Trophoblast cell (in vitro differentiated cells and primary cell): Measurements from ENCODE around the gene PDZD7.

Experiments used
- DNase-seq, 2 donors: peaks; one replicate each; pipeline ENCODE4 v3.0.0-alpha.2; 2016
- H2AFZ ChIP-seq: 2 replicates; pipeline ENCODE4 v1.6.1; 2013; ENCODE audit warnings: low read length, moderate library complexity, mild to moderate bottlenecking; ENCODE audit not compliant: insufficient read depth, poor library complexity
- H2AK5ac ChIP-seq: 2 replicates; pipeline ENCODE4 v1.6.1; 2013; ENCODE audit warnings: mild to moderate bottlenecking, low read length
- H2BK120ac ChIP-seq: 2 replicates; pipeline ENCODE4 v1.6.1; 2013; ENCODE audit warnings: low read length, mild to moderate bottlenecking, moderate library complexity; ENCODE audit not compliant: insufficient read depth, poor library complexity
- H2BK12ac ChIP-seq: 2 replicates; pipeline ENCODE4 v1.6.1; 2013; ENCODE audit warnings: mild to moderate bottlenecking, low read length, moderate library complexity
- H2BK5ac ChIP-seq: 2 replicates; pipeline ENCODE4 v1.6.1; 2013; ENCODE audit warnings: low read length, low read depth, moderate library complexity, mild to moderate bottlenecking; ENCODE audit not compliant: poor library complexity
- H3K14ac ChIP-seq: 2 replicates; pipeline ENCODE4 v1.6.1; 2013; ENCODE audit warnings: mild to moderate bottlenecking, low read length
- H3K18ac ChIP-seq: 2 replicates; pipeline ENCODE4 v1.6.1; 2013; ENCODE audit warnings: mild to moderate bottlenecking, low read length
- H3K23ac ChIP-seq: 2 replicates; pipeline ENCODE4 v1.6.1; 2013; ENCODE audit warnings: low read length
- H3K27ac ChIP-seq: 2 replicates; pipeline ENCODE4 v1.5.1; 2013; ENCODE audit warnings: low read depth, mild to moderate bottlenecking, inconsistent platforms, low read length, moderate library complexity
- H3K27me3 ChIP-seq: 2 replicates; pipeline ENCODE4 v1.6.1; 2013; ENCODE audit warnings: inconsistent platforms, mild to moderate bottlenecking, low read length, moderate library complexity; ENCODE audit not compliant: insufficient read depth
- H3K36me3 ChIP-seq, 2 experiments: 1 replicate in 1 of 2; 2 replicates in 1 of 2; pipeline ENCODE4 v1.6.1; 2013; ENCODE audit warnings: low read length in 2 of 2, mild to moderate bottlenecking in 2 of 2, moderate library complexity in 1 of 2; ENCODE audit not compliant: insufficient read depth in 2 of 2, control insufficient read depth in 1 of 2
- H3K4ac ChIP-seq: 2 replicates; pipeline ENCODE4 v1.6.1; 2013; ENCODE audit warnings: low read depth, mild to moderate bottlenecking, low read length, moderate library complexity
- H3K4me1 ChIP-seq, 2 experiments: 1 replicate in 1 of 2; 2 replicates in 1 of 2; pipeline ENCODE4 v1.6.1; 2013; ENCODE audit warnings: low read length in 2 of 2, mild to moderate bottlenecking in 2 of 2, moderate library complexity in 1 of 2; ENCODE audit not compliant: insufficient read depth in 2 of 2, control insufficient read depth in 1 of 2
- H3K4me2 ChIP-seq: 2 replicates; pipeline ENCODE4 v1.6.1; 2013; ENCODE audit warnings: inconsistent platforms, mild to moderate bottlenecking, low read length, moderate library complexity
- H3K4me3 ChIP-seq: 2 replicates; pipeline ENCODE4 v1.5.1; 2013; ENCODE audit warnings: mild to moderate bottlenecking, low read depth, low read length, inconsistent platforms
- H3K79me1 ChIP-seq: one replicate; pipeline ENCODE4 v1.6.1; 2013; ENCODE audit warnings: low read length
- H3K79me2 ChIP-seq: 2 replicates; pipeline ENCODE4 v1.6.1; 2013; ENCODE audit warnings: low read length, mild to moderate bottlenecking; ENCODE audit not compliant: control insufficient read depth, insufficient read depth, poor library complexity
- H3K9ac ChIP-seq: 2 replicates; pipeline ENCODE4 v1.6.1; 2013; ENCODE audit warnings: mild to moderate bottlenecking, low read length
- H3K9me3 ChIP-seq: 2 replicates; pipeline ENCODE4 v1.6.1; 2013; ENCODE audit warnings: low read depth, mild to moderate bottlenecking, control low read depth, inconsistent platforms, low read length; ENCODE audit not compliant: insufficient read depth
- H4K12ac ChIP-seq: 2 replicates; pipeline ENCODE4 v1.6.1; 2013; ENCODE audit warnings: low read depth, mild to moderate bottlenecking, low read length, moderate library complexity
- H4K8ac ChIP-seq: 2 replicates; pipeline ENCODE4 v1.6.1; 2013; ENCODE audit warnings: low read depth, mild to moderate bottlenecking, low read length, moderate library complexity
- H4K91ac ChIP-seq: one replicate; pipeline ENCODE4 v1.6.1; 2013; ENCODE audit warnings: low read depth, mild to moderate bottlenecking, low read length, moderate library complexity
- WGBS: extraction: QIAGEN DNeasy Blood & Tissue Kit; methylation state at CpG from one replicate; pipeline ENCODE4 v1.1.7; 2013; ENCODE audit warnings: missing lambda C conversion rate; ENCODE audit not compliant: insufficient read length, insufficient coverage; ENCODE audit errors: extremely low coverage; 5-methylcytosine and 5-hydroxymethylcytosine counted together

The PDZD7 gene

DNA sequence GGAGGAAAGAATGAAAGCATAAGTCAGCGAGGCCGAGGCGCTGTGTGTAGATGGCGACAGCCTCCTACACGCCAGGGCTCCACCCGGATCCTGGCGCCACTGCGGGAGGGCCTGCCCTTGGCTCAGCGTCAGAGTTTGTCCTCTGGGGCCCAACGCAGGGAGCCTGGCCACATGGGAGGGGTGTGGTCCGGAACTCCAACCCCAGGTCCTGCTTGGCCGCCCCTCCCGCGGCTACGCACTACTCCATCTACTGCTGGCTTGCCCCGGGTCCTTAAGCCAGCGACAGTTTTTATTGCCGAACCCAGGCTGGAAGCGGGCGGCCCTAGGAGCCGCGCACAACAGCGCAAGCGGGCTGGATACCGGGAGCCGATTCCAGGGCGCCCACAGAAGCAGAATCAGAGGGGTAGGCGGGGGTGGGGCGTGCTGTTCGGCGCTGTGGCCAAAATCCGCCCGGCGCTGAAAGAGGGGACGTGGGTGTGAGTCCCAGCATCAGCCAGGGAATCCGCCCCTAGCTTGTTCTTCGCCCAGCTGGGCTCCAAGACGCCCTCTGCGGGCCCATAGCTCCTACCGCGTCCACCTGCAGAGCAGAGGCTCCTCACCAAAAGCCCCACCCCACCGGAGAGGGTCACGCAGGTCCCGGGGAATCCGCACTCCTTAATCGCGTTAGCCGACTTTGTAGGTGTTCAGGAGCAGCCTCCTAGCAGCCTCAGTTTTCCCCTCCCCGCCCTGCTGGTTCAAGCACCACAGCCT, 35.4 kb upstream of the PDZD7 start:
- H3K4me1 ChIP-seq = peaks cover 31 to 34% of the 10 kb centered on the region in 2 experiments
- WGBS = no CpG with 5 or more reads among the region's 49 CpGs
- no peak overlapping the region for H3K23ac ChIP-seq
- no peak overlapping the region for H3K4me3 ChIP-seq
- no peak overlapping the region for H2AK5ac ChIP-seq
- no peak overlapping the region for H3K9ac ChIP-seq
- H3K27me3 ChIP-seq = peaks cover 48% of the 10 kb centered on the region
- H2BK5ac ChIP-seq = no peak overlapping the region
- peaks cover 2% of the 10 kb centered on the region for H3K9me3 ChIP-seq
- no peak overlapping the region for H4K12ac ChIP-seq
- H2AFZ ChIP-seq = peak overlapping the region; percentile 28
- no peak overlapping the region for H2BK12ac ChIP-seq
- H3K4ac ChIP-seq = no peak overlapping the region
- peak; percentile 79 to 85 for DNase-seq
- no peak overlapping the region for H3K18ac ChIP-seq
- H3K79me1 ChIP-seq = peaks cover 6% of the 10 kb centered on the region
- no peak overlapping the region for H2BK120ac ChIP-seq
- H3K27ac ChIP-seq = no peak overlapping the region
- no peak overlapping the region for H3K14ac ChIP-seq
- peak overlapping the region; percentile 5 for H4K8ac ChIP-seq
- peak overlapping the region; percentile 60 for H3K4me2 ChIP-seq
- peaks cover 3% of the 10 kb centered on the region for H3K79me2 ChIP-seq
- H4K91ac ChIP-seq = no peak overlapping the region
- no peaks in the 10 kb centered on the region for H3K36me3 ChIP-seq

DNA sequence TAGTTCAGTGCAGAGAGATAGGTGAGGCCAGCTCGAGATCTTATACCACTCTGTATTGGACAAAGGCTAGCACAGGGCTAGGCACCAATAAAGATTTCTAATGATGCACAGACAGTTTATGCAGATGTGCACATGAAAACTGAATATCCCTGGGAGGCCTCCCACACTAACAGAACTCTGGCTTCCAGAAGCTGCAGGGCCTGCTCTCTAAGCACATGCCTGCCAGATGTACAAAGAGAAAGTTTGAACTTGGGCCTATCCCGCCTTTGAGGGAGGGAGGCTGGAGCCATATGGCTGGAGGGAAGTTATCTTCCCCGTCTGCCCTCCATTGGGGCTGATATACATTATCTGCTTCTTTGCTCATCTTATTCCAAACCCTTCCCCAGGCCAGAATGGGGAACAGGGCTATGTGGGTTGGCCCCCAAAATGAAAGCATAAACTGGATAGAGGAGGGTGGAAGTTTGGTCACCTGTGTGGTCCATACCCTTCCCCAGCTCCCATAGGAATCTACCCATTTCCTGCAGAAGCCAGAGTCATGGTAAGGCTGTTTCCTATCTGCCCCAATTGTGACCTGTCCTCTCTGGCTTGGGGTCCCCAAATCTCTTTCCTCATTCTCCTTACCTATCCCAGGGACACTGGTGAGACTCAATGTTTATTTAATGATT, 34.7 kb upstream of the PDZD7 start:
- Histone ChIP-seq H3K4me1 (peaks cover 32 to 35% of the 10 kb centered on the region in 2 experiments), H3K27me3 (peaks cover 48% of the 10 kb centered on the region), H3K18ac (no peak overlapping the region), H3K23ac (no peak overlapping the region), H3K4ac (no peak overlapping the region), H3K9ac (no peak overlapping the region), H3K27ac (no peak overlapping the region), H3K9me3 (peaks cover 3% of the 10 kb centered on the region), H2BK120ac (no peak overlapping the region), H2AK5ac (no peak overlapping the region), H3K79me2 (peaks cover 8% of the 10 kb centered on the region), H4K91ac (no peak overlapping the region), H2BK5ac (no peak overlapping the region), H4K12ac (no peak overlapping the region), H3K4me2 (no peak overlapping the region), H3K14ac (no peak overlapping the region), H3K36me3 (no peaks in the 10 kb centered on the region), H2AFZ (no peak overlapping the region), H3K4me3 (no peak overlapping the region), H3K79me1 (peaks cover 12% of the 10 kb centered on the region), H4K8ac (no peak overlapping the region), H2BK12ac (no peak overlapping the region)
- WGBS = no CpG with 5 or more reads among the region's 3 CpGs
- DNase-seq = no peak

DNA sequence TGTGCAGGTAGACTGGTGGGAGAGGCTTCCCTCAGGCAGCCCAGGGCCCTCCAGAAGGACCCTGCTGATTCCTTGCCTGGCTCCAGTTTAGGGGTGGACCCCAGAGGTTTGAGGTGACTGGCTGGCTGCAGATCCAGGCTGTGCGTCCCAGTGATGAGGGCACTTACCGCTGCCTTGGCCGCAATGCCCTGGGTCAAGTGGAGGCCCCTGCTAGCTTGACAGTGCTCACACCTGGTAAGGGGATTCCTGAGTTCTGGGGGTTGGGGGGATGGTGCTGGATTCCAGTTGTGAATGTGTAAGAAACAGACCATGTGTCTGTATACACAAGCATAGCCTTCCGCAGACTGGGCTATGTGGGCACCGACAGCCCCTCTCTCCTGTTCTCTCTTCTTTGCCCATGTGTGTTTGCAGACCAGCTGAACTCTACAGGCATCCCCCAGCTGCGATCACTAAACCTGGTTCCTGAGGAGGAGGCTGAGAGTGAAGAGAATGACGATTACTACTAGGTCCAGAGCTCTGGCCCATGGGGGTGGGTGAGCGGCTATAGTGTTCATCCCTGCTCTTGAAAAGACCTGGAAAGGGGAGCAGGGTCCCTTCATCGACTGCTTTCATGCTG, 33.6 kb upstream of the PDZD7 start:
- WGBS = no CpG with 5 or more reads among the region's 9 CpGs
- DNase-seq = no peak
- H4K91ac ChIP-seq = no peak overlapping the region

DNA sequence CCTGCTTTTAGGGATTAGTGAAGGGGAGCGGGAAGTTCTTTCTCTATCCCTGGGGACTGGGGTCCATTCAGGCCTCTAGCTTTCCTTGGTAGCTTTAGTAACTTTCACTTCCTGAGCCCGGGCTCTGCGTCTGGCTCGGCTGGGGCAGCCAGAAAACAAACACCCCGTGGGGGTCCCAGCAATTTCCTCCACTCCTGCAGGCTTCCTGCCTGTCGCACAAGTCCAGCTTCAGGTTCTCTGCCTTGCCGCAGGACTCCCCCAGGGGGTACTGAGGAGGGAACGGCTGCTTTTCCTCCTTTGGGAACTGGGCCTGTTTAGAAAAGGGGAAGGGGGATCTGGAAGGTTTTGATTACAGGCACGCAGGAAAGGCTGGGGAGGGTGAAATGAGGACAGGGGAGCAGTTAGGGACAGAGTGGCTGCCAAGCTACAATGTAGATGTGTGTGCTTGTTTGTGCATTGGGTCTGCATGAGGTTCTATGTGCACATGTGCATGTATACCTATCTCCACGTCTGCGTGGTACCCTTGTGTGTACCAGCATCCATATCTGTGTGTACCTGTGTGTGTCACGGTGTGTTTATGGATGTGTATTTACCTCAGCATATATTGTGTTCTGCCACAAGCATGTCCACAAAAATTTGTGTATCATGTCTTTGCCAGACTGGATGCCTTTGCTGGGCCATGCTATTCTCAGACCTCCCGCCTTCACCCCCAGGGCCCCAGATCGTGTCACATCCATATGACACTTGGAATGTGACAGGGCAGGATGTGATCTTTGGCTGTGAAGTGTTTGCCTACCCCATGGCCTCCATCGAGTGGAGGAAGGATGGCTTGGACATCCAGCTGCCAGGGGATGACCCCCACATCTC, 32.9 kb upstream of the PDZD7 start:
- Histone ChIP-seq H4K12ac (no peak overlapping the region), H2BK5ac (no peak overlapping the region), H3K27me3 (peaks cover 48% of the 10 kb centered on the region), H4K91ac (no peak overlapping the region), H3K4me1 (peaks cover 32 to 36% of the 10 kb centered on the region in 2 experiments), H2BK12ac (no peak overlapping the region), H3K36me3 (no peaks in the 10 kb centered on the region), H2AK5ac (no peak overlapping the region), H3K4me2 (no peak overlapping the region), H3K79me1 (peaks cover 16% of the 10 kb centered on the region), H3K18ac (no peak overlapping the region), H4K8ac (no peak overlapping the region), H3K23ac (no peak overlapping the region), H3K4ac (no peak overlapping the region), H2BK120ac (no peak overlapping the region), H3K27ac (no peak overlapping the region), H3K79me2 (peaks cover 8% of the 10 kb centered on the region), H3K9ac (no peak overlapping the region), H3K9me3 (peaks cover 3% of the 10 kb centered on the region), H2AFZ (no peak overlapping the region), H3K4me3 (no peak overlapping the region), H3K14ac (no peak overlapping the region)
- WGBS = no CpG with 5 or more reads among the region's 15 CpGs
- DNase-seq = no peak

More for the DNA sequence above, 33.6 kb upstream of the PDZD7 start:
- no peak overlapping the region for H3K4ac ChIP-seq
- H3K4me3 ChIP-seq = no peak overlapping the region
- no peak overlapping the region for H2AK5ac ChIP-seq
- H3K9ac ChIP-seq = no peak overlapping the region
- no peak overlapping the region for H3K4me2 ChIP-seq
- H3K4me1 ChIP-seq = peaks cover 32 to 36% of the 10 kb centered on the region in 2 experiments
- no peak overlapping the region for H3K27ac ChIP-seq
- no peak overlapping the region for H3K23ac ChIP-seq
- peaks cover 48% of the 10 kb centered on the region for H3K27me3 ChIP-seq
- no peak overlapping the region for H4K8ac ChIP-seq
- no peak overlapping the region for H4K12ac ChIP-seq
- no peak overlapping the region for H3K14ac ChIP-seq
- no peak overlapping the region for H3K18ac ChIP-seq
- peaks cover 3% of the 10 kb centered on the region for H3K9me3 ChIP-seq
- peaks cover 8% of the 10 kb centered on the region for H3K79me2 ChIP-seq
- H3K79me1 ChIP-seq = peaks cover 16% of the 10 kb centered on the region
- H3K36me3 ChIP-seq = no peaks in the 10 kb centered on the region
- H2BK5ac ChIP-seq = no peak overlapping the region
- no peak overlapping the region for H2BK120ac ChIP-seq
- no peak overlapping the region for H2AFZ ChIP-seq
- H2BK12ac ChIP-seq = no peak overlapping the region
